Astrocyte (in vitro differentiated cells and primary cell): ENCODE measurements around the gene RMRP.

ENCODE experiments used
- CTCF ChIP-seq: IDR thresholded peaks from 2 replicates; pipeline ENCODE4 v1.5.1; 2011; ENCODE audit warnings: low read depth, mild to moderate bottlenecking, inconsistent platforms, low read length, moderate library complexity; ENCODE audit not compliant: insufficient read depth
- EZH2 ChIP-seq: IDR thresholded peaks from 2 replicates; pipeline ENCODE4 v1.6.1; 2012; ENCODE audit warnings: mild to moderate bottlenecking, low read length, inconsistent platforms; ENCODE audit not compliant: insufficient read depth

- TF ChIP-seq CTCF (no peak), EZH2 (no peak)
These were observed 33.5 kb upstream of the RMRP start for GRCh38 chr9:35691334-35691650.
